Esophagus muscularis mucosa (tissue), 3 donors: ENCODE results near the gene BCL11B.

Source experiments
- EP300 ChIP-seq: sonication (generic); formaldehyde crosslinking; IDR thresholded peaks from one replicate; pipeline ENCODE4 v1.6.1; 2017; ENCODE audit warnings: antibody characterized with exemption
- TF ChIP-seq, protein P1 (sequence below), 3 experiments: fragments of 200-600 bp in 2 of 3; fragments of 450-650 bp in 1 of 3; sonication (generic) in 2 of 3; IDR thresholded peaks; one replicate each; pipeline ENCODE4 v1.5.1; 2017 to 2019; ENCODE audit warnings: antibody characterized with exemption in 3 of 3, mild to moderate bottlenecking in 2 of 3, moderate library complexity in 1 of 3

GRCh38 chr14:99136401-99136800 lies 135.6 kb downstream of the BCL11B start:
- TF ChIP-seq, protein P1, sequence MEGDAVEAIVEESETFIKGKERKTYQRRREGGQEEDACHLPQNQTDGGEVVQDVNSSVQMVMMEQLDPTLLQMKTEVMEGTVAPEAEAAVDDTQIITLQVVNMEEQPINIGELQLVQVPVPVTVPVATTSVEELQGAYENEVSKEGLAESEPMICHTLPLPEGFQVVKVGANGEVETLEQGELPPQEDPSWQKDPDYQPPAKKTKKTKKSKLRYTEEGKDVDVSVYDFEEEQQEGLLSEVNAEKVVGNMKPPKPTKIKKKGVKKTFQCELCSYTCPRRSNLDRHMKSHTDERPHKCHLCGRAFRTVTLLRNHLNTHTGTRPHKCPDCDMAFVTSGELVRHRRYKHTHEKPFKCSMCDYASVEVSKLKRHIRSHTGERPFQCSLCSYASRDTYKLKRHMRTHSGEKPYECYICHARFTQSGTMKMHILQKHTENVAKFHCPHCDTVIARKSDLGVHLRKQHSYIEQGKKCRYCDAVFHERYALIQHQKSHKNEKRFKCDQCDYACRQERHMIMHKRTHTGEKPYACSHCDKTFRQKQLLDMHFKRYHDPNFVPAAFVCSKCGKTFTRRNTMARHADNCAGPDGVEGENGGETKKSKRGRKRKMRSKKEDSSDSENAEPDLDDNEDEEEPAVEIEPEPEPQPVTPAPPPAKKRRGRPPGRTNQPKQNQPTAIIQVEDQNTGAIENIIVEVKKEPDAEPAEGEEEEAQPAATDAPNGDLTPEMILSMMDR (IDR thresholded peaks at IDR 0.05), result no peak
- no peak for TF ChIP-seq EP300
